Inferior parietal cortex (tissue), 1 donor: ENCODE data around the gene STX8.

Source experiments
- DNase-seq: peaks from one replicate; pipeline ENCODE4 v3.0.0-alpha.2; 2016; ENCODE audit errors: extremely low spot score

STX8 gene

DNA sequence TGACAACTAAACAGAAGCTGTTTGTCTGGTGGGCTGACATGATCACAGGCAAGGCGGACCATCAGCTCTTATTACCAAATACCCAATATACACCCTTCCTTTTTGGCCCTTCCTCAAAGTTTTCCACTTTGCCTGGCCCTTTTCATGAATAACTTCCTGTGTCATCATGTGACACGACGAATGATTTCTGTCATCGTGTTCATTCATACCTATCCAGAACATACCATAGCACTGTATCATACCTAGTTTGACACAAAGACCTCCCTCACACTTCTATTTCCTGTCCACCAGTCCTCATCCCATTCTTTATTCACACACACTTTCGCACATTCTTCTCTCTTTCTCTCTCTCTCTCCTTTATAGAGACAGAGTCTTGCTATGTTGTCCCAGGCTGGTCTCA lies 131.8 kb downstream of the STX8 start:
- DNase-seq = no peak

DNA sequence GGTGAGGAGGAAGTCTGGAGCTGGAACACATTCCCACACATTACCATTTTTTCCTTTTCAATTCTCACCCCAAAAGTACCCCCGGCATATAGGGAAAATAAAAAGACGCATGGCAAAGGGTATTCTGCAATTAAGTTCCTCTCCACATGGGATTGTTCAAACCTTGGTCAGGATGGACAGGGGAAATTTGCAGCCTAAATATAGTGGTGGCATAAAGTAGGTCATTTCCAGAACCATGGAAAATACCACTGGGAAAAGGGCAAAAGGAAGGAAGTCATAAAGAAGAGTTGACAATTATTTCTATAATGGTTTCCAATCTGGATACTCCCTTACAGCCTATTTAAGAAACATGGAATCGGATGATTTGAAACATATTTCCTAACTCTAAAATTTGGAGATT lies 135.8 kb downstream of the STX8 start:
- no peak for DNase-seq

DNA sequence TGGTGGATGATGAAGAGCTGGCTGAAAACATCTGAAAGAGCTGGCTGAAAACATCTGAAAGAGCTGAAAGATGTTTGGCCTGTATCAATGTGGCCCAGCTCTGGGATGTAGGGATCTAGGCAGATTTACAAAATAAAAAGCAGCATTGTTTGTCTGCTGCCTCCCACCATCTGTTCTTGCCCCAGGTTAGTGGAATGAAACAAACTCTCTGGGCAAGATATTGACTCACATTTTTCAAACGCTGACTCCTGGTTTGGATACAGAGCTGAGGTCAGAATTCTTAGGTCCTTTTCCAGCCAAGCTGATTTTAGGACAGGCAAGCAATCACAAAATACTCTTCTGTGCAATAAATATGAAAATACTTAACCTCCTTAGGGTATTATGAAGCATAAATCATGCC lies 139.0 kb downstream of the STX8 start:
- DNase-seq = no peak

DNA sequence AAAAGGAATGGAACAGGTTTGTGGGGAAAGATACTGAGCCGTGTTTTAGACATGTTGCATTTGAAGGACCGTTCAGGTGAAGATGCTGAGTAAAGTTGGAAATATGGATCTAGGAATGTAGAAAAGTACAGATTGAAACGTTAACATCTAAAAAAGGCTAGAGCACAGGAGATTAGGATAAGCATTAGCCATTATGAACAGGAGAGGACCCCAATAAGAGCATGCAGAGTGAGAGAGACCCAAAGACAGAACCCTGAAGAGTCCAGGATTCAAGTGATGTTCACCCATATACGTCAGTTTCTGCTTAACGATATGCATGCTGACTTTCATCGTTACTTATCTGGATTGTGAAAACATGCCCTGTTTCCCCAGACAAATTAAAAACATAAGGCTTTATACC lies 140.5 kb downstream of the STX8 start:
- no peak for DNase-seq

DNA sequence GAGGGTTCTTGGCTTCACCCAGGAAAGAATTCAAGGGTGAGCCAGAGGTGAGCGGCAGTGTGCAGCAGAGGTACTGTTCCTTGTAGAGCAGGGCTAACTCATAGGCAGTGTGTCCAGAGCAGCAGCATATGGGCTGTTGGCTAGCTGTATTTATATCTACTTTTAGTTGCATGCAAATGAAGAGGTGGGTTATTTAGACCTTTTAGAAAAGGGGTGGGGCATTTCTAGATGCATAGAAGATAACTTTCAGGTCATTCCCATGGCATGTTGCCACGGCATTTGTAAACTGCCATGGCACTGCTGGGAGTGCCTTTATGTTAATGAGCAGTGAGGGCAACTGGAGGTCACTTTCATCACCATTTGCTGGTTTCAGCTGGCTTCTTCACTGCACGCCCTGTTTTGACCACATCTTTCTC lies 141.0 kb downstream of the STX8 start:
- no peak for DNase-seq

DNA sequence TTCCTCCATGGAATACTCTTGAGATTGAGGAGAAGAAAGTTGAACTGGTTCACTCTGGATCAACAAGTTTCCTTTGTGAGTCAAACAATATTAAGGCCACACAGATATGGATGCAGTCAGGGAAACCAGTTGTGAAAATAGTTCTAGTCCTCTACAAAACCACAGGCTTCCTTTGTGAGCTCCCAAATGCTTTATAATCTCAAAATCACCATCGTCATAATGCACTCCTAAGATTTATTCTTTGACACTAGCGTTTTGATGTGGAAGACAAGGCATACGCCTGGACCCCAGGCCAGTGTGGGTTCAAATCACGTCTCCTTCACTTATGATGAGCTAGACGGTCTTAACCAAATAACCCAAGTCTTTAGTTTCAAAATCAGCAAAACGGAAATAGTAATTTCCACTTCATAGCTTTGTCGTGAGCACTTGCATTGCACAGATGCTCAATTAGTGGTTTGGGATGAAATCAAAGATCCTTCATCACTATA lies 142.6 kb downstream of the STX8 start:
- DNase-seq = no peak

DNA sequence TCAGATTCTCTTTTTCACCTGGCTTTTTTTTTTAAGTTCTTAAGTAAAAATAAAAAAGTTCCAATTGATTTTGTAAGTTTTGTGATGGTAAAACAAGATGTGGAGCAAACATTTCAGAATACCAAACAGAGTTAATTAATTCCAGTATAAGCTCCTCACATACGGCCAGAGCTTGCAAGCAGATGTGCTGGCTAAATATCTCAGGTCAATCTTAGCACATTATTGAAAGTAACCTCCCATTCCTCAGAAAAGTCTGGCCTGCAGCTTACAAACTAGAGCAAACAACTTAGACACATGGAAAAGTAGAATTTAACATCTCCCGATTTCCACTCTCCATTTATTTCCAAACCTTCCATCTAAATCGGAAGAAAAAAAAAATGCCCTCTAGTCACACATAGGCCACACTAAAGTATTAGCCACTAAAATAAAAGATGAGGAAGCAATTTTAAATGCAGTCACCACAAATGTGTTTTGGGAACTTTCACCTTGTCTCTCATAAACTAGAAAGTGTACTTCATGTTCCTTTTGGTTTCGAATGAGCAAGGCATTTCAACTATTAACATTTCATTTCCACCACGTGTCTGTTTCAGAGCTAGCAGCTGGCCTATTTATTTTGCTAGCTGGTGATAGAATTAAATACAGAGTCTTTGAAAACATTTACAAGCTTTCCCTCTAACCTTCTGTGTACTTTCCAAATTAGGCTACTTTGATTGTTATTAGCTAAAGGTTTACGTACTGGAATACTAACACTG lies 143.3 kb downstream of the STX8 start:
- no peak for DNase-seq

DNA sequence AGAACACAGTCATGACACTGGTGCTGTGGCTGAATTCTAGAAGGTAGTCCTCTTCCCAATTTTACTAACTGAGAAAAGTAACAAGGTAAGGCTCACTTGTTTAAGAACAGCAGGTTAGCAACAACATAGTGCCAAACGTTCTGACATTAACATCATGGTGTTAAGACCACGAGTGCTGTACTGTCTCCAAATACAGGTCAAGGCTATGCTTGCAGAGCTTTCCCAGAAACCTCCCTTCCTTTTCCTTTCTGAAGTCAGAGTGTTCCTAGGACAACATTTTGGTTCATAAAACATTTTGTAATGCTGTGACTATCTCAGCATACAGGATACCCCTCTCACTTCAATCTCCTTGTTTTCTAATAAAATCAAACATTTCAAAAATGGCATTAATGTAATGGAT lies 144.0 kb downstream of the STX8 start:
- no peak for DNase-seq

DNA sequence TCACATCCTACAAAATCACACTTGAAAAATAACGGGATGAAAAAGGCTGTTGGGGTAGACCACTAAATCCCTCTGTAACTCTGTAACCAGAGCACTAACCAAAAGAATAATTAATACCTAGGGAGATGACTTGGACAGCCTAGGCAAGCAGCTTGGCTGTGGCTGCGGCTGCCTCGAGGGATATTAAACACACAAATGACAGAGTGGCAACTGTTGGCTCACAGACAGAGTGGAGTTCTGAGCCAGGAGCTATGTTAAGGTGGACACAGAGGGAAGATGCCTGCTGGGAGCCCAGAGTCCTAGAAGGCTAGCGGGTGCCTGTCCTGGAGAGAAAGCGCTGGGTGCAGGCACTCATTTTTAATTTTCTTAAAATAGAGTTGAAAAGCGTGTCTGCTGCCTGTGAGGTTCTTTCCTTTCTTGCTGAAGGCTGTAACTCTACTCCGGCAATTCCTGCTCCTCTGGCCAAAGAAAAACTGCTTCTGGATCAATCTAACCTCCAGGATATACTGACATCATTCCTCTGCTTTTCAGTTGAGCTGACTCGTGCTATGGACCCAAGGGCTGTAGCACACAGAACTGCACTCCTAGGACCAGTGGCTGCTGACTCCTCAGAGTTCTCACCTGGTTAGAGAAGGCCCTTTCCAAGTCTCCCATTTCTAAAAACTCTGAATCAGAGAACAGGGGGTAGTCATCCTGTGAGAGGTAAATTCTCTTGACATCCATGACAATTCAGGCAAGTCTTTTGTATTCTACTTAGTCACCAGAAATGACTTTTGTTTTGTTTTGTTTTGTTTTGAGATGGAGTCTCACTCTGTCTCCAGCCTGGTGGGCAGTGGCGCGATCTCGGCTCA lies 147.9 kb downstream of the STX8 start:
- no peak for DNase-seq

DNA sequence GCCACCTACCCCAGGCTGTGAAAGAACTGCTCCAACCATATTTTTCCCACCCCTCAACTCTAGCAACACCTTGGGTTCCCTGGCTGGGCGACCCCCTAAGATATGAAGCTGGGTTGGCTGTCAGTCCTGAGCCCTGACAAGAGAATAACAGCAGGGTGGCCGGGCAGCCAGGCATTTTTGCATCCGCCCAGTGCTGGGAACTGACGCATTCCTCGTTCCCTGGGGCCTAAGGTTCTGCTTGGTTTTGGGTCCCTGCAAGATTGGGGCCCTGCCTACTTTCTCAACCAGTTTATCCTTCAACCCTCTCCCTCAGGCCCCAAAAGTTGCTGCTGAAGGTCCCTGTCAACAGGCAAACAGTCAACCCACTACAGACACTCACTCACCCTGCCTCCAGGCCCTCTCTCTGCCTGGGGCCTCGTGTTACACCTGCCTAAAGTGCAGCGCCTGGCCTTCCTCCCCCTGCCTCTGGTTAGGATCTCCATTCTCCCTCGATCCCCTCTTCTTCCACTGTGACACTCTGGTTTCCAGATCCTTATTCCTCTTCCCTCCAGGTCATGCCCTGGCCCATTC lies 151.5 kb downstream of the STX8 start:
- no peak for DNase-seq

DNA sequence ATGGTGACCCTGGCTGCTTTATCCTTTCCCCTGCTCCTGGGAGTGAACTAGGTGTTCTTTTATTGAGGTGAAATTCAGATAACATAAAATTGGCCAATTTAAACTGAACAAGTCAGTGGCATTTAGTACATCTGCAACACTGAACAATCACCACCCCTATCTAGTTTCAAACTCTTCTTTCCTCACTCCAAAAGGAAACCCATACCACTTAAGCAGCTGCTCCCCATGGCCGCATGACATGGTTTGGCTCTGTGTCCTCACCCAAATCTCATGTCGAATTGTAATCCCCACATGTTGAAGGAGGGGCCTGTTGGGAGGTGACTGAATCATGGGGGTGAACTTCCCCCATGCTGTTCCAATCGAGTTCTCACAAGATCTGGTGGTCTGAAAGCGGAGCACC lies 154.1 kb downstream of the STX8 start:
- DNase-seq = no peak

DNA sequence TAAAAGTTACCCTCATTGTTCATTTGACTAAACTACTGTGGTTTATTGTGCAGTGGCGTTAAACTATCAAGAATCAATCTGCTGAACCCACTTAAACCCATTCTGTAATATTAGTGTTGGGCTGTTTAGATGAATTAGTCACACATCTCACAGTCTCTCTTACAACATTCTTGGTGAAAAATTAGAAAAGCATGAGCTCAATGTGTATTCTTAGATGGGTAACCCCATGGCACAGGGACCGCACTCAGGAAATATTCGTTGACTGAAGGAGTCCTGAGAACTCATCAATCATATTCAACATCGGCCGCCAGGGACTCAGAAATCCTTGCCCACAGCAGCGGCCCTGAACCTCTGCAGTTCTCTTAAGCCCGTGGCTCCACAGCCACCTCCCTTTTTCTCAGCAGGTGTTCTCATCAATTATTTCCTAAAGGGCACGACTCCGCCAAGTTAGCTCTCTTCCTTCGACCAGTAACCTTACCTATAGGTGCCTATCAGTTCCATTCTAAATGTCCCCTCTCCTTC lies 155.6 kb downstream of the STX8 start:
- DNase-seq = no peak

DNA sequence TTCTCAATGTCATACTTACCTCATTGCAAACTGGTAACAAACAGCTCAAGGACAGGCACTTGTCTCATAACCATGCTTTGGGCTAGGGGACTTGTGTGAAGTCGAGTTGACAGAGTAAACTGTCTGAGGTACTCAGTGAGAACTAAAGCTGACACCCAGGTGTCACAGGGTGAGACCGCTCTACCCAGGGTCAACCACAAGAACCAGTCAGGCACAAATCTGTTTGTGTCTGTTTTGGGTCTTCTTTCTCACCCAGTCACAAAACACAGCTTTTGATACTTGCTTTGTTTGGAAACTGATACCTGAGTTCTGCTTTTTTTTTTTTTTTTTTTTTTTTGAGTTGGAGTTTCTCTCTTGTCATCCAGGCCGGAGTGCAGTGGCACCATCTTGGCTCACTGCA lies 161.1 kb downstream of the STX8 start:
- no peak for DNase-seq

DNA sequence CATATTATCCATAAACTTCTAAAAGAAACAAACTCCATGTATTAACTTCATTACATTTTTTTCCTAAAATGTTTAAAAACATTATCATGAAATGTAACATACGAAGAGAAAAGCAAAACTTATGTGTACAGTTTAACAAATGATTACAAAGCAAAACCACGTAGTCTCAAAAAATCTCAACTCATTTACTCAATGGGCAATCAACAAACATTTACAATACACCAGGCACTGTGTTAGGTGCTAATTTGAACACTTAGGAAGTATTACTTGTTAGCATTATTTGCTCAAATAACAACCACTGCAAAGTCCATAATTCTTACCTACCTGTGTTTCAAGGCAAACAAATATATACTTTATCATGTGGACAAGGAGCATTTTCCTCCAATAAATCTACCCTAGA lies 164.9 kb downstream of the STX8 start:
- DNase-seq = no peak

DNA sequence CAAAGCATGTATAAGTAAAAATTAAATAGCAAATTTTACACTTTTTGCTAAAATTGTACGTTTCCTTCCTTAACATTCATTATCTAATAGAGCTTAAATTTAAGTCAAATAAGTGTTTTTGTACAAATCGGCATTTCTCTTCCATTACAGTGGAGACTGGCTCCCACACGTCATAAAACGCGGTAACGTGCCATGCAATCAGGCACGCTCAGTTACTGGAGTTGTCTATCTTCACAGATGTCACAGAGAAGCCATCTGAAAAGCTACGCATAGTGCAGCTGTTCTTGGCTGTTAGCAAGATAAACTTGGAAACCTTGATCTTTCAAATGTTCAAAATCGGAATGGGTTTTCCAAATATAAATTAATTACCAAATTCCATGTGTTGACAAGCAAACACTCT lies 165.3 kb downstream of the STX8 start:
- DNase-seq = no peak

DNA sequence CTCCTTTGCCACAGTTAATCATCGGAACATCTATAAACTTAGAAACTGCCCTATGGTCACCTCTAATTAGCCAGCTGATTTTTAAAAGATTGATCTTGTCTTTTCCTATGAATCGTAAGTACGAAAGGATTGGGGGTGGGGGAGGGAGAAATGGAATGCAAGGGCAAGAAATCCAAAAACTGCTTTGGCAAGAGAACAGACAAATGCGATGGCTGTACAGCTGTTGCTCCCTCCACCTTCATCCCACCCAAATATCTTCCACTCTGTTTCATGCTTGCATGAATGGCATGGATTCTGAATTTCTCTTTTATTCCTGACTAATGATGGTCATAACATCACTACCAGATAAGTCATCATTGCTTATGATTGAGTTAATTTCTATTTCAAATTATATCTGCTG lies 165.7 kb downstream of the STX8 start:
- no peak for DNase-seq

DNA sequence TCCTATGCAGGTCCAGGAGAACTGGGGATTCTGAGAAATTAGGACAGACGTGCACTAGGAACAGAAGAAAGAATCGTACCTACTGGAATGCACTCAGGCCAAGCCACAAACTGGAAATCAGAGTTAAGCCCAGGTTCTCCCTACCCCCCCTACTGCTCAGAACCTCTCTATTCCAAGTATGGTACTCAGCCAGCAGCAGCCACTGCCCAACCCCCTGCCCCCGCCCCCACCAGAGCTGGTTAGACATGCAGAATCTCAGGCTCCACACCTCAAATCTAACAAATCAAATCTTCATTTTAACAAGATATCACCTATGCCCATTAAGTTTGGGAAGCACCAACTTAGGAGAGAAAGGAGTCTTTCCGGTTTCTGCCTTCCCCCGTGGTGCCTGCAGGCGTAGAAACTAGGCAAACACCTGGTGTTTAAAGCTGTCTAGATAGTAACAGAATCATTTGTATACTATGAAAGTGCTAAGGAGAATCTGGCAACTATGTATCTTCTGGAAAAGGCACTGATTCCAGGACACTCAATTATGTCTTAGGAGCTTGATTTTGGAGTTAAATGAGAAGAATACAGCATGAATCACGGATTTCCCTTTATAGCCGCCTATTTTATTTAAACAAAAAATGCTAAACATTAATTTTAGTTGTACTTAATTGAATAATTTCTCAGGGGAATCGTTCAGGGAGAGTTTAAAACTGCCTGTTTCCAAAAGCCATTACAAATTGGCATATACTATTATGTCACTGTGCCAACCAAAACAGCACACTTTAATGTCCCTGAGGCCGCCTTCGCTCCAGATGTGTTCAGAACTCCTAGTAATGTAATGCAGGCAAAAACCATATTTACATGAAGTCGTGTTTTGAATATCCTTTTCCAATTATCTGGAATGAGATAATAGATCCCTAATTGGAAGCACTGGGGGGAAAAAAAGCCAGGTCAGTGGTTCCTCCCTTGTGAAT lies 166.5 kb downstream of the STX8 start:
- DNase-seq = no peak

DNA sequence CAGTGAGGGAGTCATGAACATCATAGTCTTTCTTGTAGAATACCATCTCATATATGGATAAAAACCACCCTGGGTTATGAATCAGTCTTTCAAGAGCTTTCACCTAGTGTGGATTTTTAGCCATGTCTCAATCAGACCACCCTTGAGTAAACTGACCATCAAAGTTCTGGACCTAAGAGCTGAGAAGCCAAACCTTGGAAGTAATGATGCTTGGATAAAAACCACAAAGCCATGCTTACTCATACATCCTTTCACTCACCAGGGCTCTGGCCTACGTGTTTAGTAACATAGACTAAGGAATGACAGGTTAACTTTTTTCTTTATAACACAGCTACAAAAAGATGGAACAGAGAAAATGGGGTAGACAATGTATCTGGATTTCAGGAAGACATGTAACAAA lies 167.2 kb downstream of the STX8 start:
- DNase-seq = no peak

DNA sequence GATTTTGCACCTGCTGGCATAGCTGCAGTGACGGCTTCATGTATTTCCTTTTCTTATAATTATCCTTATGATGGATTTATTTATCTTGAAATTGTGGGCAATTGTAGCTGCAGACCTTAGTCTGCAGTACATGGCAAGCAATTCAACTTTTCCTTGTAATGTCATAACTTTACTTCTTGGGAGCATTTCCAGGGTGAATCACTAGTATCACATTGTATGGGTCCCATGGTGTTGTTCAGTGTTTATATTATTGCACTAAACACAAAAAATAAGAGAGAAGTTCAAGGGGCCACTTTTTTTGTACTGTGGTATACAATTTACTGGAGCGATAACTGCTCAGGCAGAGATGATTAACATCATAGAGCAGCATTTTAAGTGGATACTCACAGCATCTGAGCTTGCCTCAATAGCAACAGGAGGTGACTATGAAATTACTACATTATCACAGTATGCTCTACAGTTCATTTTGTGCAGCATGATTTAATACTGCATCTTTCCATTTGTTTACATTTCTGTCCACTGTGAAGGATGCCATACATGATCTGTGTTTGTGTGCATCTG lies 169.5 kb downstream of the STX8 start:
- no peak for DNase-seq

DNA sequence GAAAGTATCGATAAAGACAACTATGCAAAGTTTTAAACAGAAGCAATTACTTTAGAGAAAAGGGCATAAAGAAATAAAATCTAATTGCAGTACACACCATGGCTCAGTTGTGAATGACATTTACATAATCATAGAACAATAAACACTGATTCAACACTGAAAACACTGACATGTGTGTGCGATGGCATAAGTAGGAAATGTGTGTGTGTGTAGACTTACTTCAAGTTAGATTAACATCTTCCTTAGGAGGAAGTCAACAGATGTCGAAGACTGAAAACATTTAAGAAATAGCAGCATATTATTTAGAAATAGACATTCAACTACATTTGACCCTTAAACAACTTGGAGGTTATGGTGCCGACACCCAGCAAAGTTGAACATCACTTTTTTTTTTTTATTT lies 172.4 kb downstream of the STX8 start:
- DNase-seq = no peak

DNA sequence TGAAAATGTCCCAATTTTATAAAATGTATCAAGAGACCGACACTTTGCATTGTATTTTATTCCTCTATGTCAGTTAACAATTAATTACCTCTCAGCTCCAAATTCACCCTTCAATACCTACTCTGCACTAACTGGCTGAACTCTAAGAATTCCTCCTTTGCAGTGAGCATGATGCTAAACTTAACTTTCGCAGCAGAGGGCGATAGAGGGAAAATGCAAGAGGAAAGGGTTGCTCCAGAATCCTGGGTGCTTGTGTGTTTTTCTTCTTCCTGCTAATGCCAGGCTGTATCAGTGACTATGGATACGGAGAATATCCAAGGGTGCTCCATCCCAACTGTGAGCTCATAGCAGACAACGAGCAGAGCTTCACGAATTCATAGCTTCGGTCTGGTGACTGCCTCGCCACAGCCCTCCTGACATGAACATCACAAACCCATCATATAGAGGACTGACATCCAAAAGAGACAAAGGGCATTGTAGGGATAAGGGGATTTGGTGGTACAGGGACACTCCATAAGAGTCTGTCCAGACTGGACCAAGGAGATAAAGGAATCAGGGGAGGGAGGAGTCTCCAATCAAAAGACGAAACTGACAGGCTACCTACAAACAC lies 172.9 kb downstream of the STX8 start:
- DNase-seq = no peak
